H1 (cell line): ENCODE measurements around the gene SYDE1. TPM values are rescaled to one million over a fixed set of nuclear protein-coding genes. Genes with fewer than 3 reads are reported as not detected.

Experiments
- BRCA1 ChIP-seq: IDR thresholded peaks from 2 replicates; pipeline ENCODE4 v1.6.1; 2012; ENCODE audit warnings: low read depth, low read length, improper control_type of control experiment
- CHD1 ChIP-seq: IDR thresholded peaks from 2 replicates; pipeline ENCODE4 v1.6.1; 2012; ENCODE audit warnings: low read depth, low read length, improper control_type of control experiment
- NANOG ChIP-seq: IDR thresholded peaks from 2 replicates; pipeline ENCODE4 v1.6.1; 2011; ENCODE audit warnings: low read length, low read depth, mild to moderate bottlenecking, inconsistent platforms; ENCODE audit not compliant: insufficient read depth, poor library complexity, severe bottlenecking
- polyA plus RNA-seq, 7 experiments: library from polyadenylated mRNA; depleted of rRNA in 3 of 7; stranded (reverse) in 5 of 7; unstranded in 2 of 7; fragments of >200 nt in 5 of 7; fragments of 200-250 nt in 2 of 7; gene quantifications; 1 replicate in 5 of 7; 2 replicates in 1 of 7; 4 replicates in 1 of 7; pipeline versions ENCODE4 v1.2.1 to v1.2.3, GENCODE V29; 2011 to 2013; ENCODE audit warnings: missing spikeins in 2 of 7, mixed read lengths in 2 of 7
- total RNA-seq: library from RNA; stranded (reverse); fragmentation: NEBNext Ultra II Directional; extraction: Animal tissue kit (Norgen Biotek cat#: 25700); gene quantifications from 2 replicates; pipeline ENCODE4 v1.2.1, GENCODE V29; 2021
- TF ChIP-seq, protein P1 (sequence below): fragments of 300-600 bp; sonication (generic); IDR thresholded peaks from 2 replicates; pipeline ENCODE4 v1.7.1; 2012; ENCODE audit warnings: low read length, moderate library complexity, mild to moderate bottlenecking, inconsistent platforms; ENCODE audit not compliant: insufficient replicate concordance

The SYDE1 gene
- total and polyA plus RNA-seq, 2 of the 8 experiments (the other 6 are each of a cell fraction or from before 2014, with no cell fraction given) = 12.0 to 16.8 TPM

DNA sequence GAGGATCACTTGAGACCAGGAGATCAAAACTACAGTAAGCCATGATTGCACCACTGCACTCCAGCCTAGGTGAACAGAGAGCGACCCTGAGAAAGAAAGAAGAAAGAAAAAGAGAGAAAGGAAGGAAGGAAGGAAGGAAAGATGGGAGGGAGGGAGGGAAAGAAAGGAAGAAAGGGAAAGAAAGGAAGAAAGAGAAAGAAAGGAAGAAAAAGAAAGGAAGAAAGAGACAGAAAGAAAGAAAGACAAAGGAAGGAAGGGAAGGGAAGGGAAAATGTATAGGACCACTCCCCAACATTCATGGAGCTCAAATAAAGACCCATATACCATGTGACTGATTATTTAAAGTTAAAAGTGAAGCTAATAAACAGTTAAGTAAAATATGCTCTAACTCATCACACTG lies 39.9 kb downstream of the SYDE1 start (continued):
- TF ChIP-seq, protein P1, sequence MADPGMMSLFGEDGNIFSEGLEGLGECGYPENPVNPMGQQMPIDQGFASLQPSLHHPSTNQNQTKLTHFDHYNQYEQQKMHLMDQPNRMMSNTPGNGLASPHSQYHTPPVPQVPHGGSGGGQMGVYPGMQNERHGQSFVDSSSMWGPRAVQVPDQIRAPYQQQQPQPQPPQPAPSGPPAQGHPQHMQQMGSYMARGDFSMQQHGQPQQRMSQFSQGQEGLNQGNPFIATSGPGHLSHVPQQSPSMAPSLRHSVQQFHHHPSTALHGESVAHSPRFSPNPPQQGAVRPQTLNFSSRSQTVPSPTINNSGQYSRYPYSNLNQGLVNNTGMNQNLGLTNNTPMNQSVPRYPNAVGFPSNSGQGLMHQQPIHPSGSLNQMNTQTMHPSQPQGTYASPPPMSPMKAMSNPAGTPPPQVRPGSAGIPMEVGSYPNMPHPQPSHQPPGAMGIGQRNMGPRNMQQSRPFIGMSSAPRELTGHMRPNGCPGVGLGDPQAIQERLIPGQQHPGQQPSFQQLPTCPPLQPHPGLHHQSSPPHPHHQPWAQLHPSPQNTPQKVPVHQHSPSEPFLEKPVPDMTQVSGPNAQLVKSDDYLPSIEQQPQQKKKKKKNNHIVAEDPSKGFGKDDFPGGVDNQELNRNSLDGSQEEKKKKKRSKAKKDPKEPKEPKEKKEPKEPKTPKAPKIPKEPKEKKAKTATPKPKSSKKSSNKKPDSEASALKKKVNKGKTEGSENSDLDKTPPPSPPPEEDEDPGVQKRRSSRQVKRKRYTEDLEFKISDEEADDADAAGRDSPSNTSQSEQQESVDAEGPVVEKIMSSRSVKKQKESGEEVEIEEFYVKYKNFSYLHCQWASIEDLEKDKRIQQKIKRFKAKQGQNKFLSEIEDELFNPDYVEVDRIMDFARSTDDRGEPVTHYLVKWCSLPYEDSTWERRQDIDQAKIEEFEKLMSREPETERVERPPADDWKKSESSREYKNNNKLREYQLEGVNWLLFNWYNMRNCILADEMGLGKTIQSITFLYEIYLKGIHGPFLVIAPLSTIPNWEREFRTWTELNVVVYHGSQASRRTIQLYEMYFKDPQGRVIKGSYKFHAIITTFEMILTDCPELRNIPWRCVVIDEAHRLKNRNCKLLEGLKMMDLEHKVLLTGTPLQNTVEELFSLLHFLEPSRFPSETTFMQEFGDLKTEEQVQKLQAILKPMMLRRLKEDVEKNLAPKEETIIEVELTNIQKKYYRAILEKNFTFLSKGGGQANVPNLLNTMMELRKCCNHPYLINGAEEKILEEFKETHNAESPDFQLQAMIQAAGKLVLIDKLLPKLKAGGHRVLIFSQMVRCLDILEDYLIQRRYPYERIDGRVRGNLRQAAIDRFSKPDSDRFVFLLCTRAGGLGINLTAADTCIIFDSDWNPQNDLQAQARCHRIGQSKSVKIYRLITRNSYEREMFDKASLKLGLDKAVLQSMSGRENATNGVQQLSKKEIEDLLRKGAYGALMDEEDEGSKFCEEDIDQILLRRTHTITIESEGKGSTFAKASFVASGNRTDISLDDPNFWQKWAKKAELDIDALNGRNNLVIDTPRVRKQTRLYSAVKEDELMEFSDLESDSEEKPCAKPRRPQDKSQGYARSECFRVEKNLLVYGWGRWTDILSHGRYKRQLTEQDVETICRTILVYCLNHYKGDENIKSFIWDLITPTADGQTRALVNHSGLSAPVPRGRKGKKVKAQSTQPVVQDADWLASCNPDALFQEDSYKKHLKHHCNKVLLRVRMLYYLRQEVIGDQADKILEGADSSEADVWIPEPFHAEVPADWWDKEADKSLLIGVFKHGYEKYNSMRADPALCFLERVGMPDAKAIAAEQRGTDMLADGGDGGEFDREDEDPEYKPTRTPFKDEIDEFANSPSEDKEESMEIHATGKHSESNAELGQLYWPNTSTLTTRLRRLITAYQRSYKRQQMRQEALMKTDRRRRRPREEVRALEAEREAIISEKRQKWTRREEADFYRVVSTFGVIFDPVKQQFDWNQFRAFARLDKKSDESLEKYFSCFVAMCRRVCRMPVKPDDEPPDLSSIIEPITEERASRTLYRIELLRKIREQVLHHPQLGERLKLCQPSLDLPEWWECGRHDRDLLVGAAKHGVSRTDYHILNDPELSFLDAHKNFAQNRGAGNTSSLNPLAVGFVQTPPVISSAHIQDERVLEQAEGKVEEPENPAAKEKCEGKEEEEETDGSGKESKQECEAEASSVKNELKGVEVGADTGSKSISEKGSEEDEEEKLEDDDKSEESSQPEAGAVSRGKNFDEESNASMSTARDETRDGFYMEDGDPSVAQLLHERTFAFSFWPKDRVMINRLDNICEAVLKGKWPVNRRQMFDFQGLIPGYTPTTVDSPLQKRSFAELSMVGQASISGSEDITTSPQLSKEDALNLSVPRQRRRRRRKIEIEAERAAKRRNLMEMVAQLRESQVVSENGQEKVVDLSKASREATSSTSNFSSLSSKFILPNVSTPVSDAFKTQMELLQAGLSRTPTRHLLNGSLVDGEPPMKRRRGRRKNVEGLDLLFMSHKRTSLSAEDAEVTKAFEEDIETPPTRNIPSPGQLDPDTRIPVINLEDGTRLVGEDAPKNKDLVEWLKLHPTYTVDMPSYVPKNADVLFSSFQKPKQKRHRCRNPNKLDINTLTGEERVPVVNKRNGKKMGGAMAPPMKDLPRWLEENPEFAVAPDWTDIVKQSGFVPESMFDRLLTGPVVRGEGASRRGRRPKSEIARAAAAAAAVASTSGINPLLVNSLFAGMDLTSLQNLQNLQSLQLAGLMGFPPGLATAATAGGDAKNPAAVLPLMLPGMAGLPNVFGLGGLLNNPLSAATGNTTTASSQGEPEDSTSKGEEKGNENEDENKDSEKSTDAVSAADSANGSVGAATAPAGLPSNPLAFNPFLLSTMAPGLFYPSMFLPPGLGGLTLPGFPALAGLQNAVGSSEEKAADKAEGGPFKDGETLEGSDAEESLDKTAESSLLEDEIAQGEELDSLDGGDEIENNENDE = no peak
- no peak for TF ChIP-seq CHD1
- no peak for TF ChIP-seq BRCA1
- TF ChIP-seq NANOG = no peak
